ENCODE measurements around the gene TASOR2. TPM values are rescaled to one million over a fixed set of nuclear protein-coding genes. Genes with fewer than 3 reads are reported as not detected.

Gene TASOR2
- 36.1 and 50.6 TPM in 2 replicates for total RNA-seq

DNA sequence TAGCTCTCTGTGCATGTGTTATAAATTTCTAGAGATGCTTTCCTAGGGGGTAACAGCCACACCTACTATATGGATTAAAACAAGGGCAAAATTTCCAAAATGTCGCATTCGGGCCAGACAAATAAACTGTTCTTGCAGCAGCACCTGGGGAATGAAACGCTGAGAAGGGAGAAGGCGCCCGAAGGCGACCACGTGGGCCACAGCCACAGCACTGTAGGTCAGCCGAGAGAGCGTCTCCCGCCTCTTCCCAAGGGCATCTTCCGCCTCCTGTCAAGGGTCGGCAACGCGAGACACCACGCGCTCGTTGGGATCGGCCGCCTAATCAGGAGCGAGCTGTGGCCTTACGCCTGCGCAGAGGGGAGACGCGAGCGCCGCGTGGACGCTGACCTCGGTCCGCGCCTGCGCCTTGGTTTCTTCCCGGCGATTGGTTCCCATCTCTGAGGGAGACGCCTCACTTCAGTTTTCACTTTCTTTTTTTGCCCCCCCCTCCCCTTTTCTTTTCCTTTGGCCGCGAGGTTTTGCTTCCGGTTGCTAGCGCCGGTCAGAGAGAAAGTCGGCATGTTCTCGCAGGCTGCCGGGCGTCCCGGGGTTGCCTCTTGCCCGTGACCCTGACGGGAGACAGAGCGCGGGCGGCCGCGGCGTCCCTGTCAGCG, at the start of gene TASOR2:
TSS of gene TASOR2 (plus strand) at position 521 of the 653 bp plus-strand sequence. CDS start 35,805 bp downstream, outside the sequence.
- TF ChIP-seq, protein P1, sequence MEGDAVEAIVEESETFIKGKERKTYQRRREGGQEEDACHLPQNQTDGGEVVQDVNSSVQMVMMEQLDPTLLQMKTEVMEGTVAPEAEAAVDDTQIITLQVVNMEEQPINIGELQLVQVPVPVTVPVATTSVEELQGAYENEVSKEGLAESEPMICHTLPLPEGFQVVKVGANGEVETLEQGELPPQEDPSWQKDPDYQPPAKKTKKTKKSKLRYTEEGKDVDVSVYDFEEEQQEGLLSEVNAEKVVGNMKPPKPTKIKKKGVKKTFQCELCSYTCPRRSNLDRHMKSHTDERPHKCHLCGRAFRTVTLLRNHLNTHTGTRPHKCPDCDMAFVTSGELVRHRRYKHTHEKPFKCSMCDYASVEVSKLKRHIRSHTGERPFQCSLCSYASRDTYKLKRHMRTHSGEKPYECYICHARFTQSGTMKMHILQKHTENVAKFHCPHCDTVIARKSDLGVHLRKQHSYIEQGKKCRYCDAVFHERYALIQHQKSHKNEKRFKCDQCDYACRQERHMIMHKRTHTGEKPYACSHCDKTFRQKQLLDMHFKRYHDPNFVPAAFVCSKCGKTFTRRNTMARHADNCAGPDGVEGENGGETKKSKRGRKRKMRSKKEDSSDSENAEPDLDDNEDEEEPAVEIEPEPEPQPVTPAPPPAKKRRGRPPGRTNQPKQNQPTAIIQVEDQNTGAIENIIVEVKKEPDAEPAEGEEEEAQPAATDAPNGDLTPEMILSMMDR (conservative IDR thresholded peaks at IDR 0.05; ENCODE audit: low read depth, low read length): no peak
- peak; percentile 70 for DNase-seq (ENCODE audit: low read depth)

DNA sequence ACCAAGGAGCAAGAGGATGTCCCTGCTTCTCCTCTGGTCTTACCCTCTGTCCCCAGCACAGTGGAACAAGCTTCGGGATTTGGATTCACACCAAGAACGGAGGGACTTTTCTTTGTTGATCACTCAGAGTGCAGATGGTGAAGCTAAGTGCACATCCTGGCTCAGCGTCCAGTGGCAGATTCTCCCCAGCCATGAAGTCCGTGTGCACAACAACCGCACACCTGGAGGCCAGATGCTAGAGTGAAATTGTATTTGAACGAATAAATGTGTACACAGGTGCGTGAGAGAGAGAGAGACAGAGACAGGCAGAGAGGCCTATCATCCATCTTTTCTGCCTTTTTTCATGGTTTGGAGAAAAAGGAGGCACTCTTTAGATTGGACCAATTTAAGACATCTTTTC, 49.7 kb upstream of the TASOR2 start:
- no peak for DNase-seq (ENCODE audit: low read depth)
- H3K4me3 ChIP-seq (ENCODE audit: low read depth, low read length): no peak overlapping the region
- TF ChIP-seq, protein P1 (conservative IDR thresholded peaks at IDR 0.05; ENCODE audit: low read depth, low read length): no peak

More for the DNA sequence above, at the start of gene TASOR2:
- H3K4me3 ChIP-seq (ENCODE audit: low read depth, low read length): peak within 1 kb of the TSS; percentile 85

DNA sequence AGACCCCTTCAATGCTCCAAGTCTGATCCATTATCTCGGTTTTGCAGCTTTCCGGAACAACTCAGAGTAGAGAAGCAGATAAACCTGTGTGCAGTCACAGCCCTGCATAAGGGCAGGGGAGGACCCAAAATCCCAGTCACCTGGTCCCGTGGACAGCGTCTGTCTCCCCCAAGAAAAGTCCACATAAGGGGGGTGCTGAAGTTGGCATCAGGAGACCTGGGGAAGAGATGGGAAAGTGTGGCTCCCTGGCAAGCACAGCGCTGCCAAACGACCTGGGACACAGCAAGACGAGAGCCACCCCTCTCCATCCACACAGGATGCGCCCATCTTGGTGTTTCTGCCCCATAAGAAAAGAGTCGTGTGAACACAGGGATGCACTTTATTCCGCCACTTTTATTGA, 46.1 kb upstream of the TASOR2 start:
- TF ChIP-seq, protein P1 (conservative IDR thresholded peaks at IDR 0.05; ENCODE audit: low read depth, low read length): no peak
- no peak for DNase-seq (ENCODE audit: low read depth)
- no peak overlapping the region for H3K4me3 ChIP-seq (ENCODE audit: low read depth, low read length)

GRCh38 chr10:5639066-5639465, 45.6 kb upstream of the TASOR2 start:
- DNase-seq (ENCODE audit: low read depth): no peak
- TF ChIP-seq, protein P1 (conservative IDR thresholded peaks at IDR 0.05; ENCODE audit: low read depth, low read length): no peak
- H3K4me3 ChIP-seq (ENCODE audit: low read depth, low read length): no peak overlapping the region

DNA sequence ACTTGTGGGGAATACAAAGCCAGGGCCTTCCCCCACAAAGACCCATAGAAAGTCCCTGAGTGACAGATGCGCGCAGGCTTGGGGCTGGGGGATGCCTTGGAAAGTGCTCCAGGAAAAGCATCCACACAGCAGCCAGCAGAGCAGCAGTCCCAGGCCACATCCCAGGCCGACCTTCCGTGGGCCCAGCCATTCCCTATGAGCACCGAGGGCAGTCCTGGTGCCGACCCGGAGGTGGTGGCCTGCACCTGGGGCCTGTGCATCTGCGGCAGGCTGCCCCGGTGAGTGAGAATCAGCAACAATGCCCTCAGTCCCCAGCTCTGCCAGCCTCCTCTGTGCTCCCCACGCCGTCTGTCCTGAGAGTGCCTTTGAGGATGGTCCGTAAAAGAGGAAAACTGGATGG, 44.6 kb upstream of the TASOR2 start:
- DNase-seq (ENCODE audit: low read depth): no peak
- no peak overlapping the region for H3K4me3 ChIP-seq (ENCODE audit: low read depth, low read length)
- TF ChIP-seq, protein P1 (conservative IDR thresholded peaks at IDR 0.05; ENCODE audit: low read depth, low read length): no peak

GRCh38 chr10:5640501-5640900, 44.1 kb upstream of the TASOR2 start:
- DNase-seq (ENCODE audit: low read depth): no peak

More at GRCh38 chr10:5640501-5640900, 44.1 kb upstream of the TASOR2 start:
- no peak overlapping the region for H3K4me3 ChIP-seq (ENCODE audit: low read depth, low read length)
- TF ChIP-seq, protein P1 (conservative IDR thresholded peaks at IDR 0.05; ENCODE audit: low read depth, low read length): no peak

Measured in epithelial cell of proximal tubule (primary cell).